Spleen (tissue), 7 donors: Measurements from ENCODE around the gene HABP2.

Experiments used
- CTCF ChIP-seq, 11 experiments: fragments of 200-600 bp in 7 of 11; fragments of 450-650 bp in 4 of 11; sonication (generic) in 4 of 11; IDR thresholded peaks in 8 of 11; conservative IDR thresholded peaks in 3 of 11; 1 replicate in 7 of 11; 2 replicates in 4 of 11; pipeline versions ENCODE4 v1.4.0 to v1.8.0; 2016 to 2021; ENCODE audit warnings: antibody characterized with exemption in 11 of 11, inconsistent platforms in 4 of 11, mild to moderate bottlenecking in 1 of 11
- POLR2A ChIP-seq, 3 donors: fragments of 450-650 bp; IDR thresholded peaks; one replicate each; pipeline ENCODE4 v1.5.1; 2017; ENCODE audit warnings: antibody characterized with exemption in 3 of 3, mild to moderate bottlenecking in 1 of 3
- donor health status: DM: no; HTN: no; CAD: no; lungs with moderate emphysema.
- donor health status: DM: no; HTN: no; CAD: no.
- donor health status: DM: no; HTN: no; CAD: no.

GRCh38 chr10:113605268-113605978, 52.6 kb downstream of the HABP2 start:
- TF ChIP-seq CTCF (IDR thresholded peaks at IDR 0.05 in 8 of 11, conservative IDR thresholded peaks at IDR 0.05 in 3 of 11) (no peak), POLR2A (IDR thresholded peaks at IDR 0.05) (no peak)
